HG02678 (cell line): ENCODE data around the gene CLMN.
"Not testable (repeated sequence)": the region's sequence is repeated elsewhere in the genome, so short reads cannot be mapped to it uniquely, and the experiment has no call there.

Experiments used
- ATAC-seq: cut with Tn5 transposase; IDR thresholded peaks from one replicate; pipeline ENCODE4 v1.9.1; 2021; ENCODE audit warnings: mild to moderate bottlenecking, moderate library complexity; ENCODE audit not compliant: unreplicated experiment

CLMN gene

GRCh38 chr14:95201745-95202144 lies 118.0 kb downstream of the CLMN start:
- not testable (repeated sequence) for ATAC-seq

GRCh38 chr14:95200404-95200803 lies 119.3 kb downstream of the CLMN start:
- ATAC-seq, result no peak

- no peak for ATAC-seq
These were observed 120.3 kb downstream of the CLMN start for GRCh38 chr14:95199298-95199983.

GRCh38 chr14:95198320-95198719 lies 121.4 kb downstream of the CLMN start:
- no peak for ATAC-seq

GRCh38 chr14:95197551-95197950 lies 122.2 kb downstream of the CLMN start:
- no peak for ATAC-seq

GRCh38 chr14:95196826-95197545 lies 122.7 kb downstream of the CLMN start:
- ATAC-seq, result no peak

GRCh38 chr14:95196268-95196667 lies 123.4 kb downstream of the CLMN start:
- ATAC-seq, result no peak

- no peak for ATAC-seq
These were observed 124.7 kb downstream of the CLMN start for GRCh38 chr14:95195031-95195430.

GRCh38 chr14:95193081-95193480 lies 126.6 kb downstream of the CLMN start:
- ATAC-seq, result no peak

GRCh38 chr14:95192311-95192710 lies 127.4 kb downstream of the CLMN start:
- no peak for ATAC-seq

- ATAC-seq, result no peak
These were observed 128.1 kb downstream of the CLMN start for GRCh38 chr14:95191445-95192199.

GRCh38 chr14:95190857-95191256 lies 128.9 kb downstream of the CLMN start:
- no peak for ATAC-seq

GRCh38 chr14:95190346-95190840 lies 129.3 kb downstream of the CLMN start:
- ATAC-seq, result no peak

GRCh38 chr14:95189367-95190132 lies 130.2 kb downstream of the CLMN start:
- no peak for ATAC-seq

- no peak for ATAC-seq
These were observed 131.3 kb downstream of the CLMN start for GRCh38 chr14:95188380-95188779.

- no peak for ATAC-seq
These were observed 133.8 kb downstream of the CLMN start for GRCh38 chr14:95185767-95186392.

- ATAC-seq, result no peak
These were observed 134.5 kb downstream of the CLMN start for GRCh38 chr14:95185033-95185766.

GRCh38 chr14:95184413-95184790 lies 135.3 kb downstream of the CLMN start:
- no peak for ATAC-seq

- no peak for ATAC-seq
These were observed 135.9 kb downstream of the CLMN start for GRCh38 chr14:95183532-95184412.
